ENCODE data around the gene TAS2R60.

DNA sequence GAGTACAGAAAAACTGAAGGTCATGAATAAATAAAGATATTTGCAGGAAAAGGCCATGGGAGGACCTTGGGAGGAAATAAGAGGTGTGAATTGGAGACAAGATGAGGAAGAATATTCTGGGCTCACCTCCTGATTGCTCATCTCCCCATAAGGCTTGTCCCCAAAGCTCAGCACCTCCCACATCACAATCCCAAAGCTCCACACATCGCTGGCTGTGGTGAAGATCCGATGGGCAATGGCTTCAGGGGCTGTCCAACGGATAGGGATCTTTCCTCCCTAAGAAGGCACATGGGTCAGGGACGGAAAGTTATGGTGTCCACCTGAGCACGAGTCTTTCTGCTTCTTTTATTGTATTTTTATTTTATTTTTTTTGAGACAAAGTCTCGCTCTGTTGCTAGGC lies 49.2 kb upstream of the TAS2R60 start:
- TF ChIP-seq, protein P1, sequence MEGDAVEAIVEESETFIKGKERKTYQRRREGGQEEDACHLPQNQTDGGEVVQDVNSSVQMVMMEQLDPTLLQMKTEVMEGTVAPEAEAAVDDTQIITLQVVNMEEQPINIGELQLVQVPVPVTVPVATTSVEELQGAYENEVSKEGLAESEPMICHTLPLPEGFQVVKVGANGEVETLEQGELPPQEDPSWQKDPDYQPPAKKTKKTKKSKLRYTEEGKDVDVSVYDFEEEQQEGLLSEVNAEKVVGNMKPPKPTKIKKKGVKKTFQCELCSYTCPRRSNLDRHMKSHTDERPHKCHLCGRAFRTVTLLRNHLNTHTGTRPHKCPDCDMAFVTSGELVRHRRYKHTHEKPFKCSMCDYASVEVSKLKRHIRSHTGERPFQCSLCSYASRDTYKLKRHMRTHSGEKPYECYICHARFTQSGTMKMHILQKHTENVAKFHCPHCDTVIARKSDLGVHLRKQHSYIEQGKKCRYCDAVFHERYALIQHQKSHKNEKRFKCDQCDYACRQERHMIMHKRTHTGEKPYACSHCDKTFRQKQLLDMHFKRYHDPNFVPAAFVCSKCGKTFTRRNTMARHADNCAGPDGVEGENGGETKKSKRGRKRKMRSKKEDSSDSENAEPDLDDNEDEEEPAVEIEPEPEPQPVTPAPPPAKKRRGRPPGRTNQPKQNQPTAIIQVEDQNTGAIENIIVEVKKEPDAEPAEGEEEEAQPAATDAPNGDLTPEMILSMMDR (IDR thresholded peaks at IDR 0.05) = no peak
- no peak for TF ChIP-seq POLR2A (IDR thresholded peaks at IDR 0.05)

All from lower leg skin (tissue), 3 donors.